Measurements from ENCODE around the gene EML6. TPM values are rescaled to one million over a fixed set of nuclear protein-coding genes. Genes with fewer than 3 reads are reported as not detected.

EML6 gene
- total and polyA plus RNA-seq, 12 donors, result 0.07 to 1.5 (median 0.31) TPM

GRCh38 chr2:55006306-55006705, 282.8 kb downstream of the EML6 start:
- H3K9me3 ChIP-seq, result no peaks in the 10 kb centered on the region
- H3K27me3 ChIP-seq, result no peaks in the 10 kb centered on the region
- H3K4me3 ChIP-seq, result no peak overlapping the region
- ATAC-seq, result no peak
- TF ChIP-seq CTCF (IDR thresholded peaks at IDR 0.05), result no peak
- WGBS, 2 donors, result 66 to 72% methylated on average over 3 of the region's 3 CpGs
- no peak for DNase-seq
- intact Hi-C loops (cut with DNase I), result loop anchor here in 1 of 10 donors (10.0 kb wide), 1 partner anchor 282 kb away; the partner anchor contains the start of gene EML6
- no peak overlapping the region for H3K27ac ChIP-seq
- H3K36me3 ChIP-seq, result no peaks in the 10 kb centered on the region
- peaks cover 0 to 64% (median 47%) of the 10 kb centered on the region in 9 donors for H3K4me1 ChIP-seq

- ATAC-seq (peak in 1 of 8 donors; percentile 4), DNase-seq (no peak)
- 36 to 51% methylated on average over 7 of the region's 7 CpGs for WGBS, 2 donors
- Histone ChIP-seq H3K4me1 (peaks cover 0 to 82% (median 72%) of the 10 kb centered on the region in 9 donors), H3K27ac (peak overlapping the region in 5 of 10 donors; percentile 11 to 71 (median 29)), H3K9me3 (no peaks in the 10 kb centered on the region), H3K36me3 (no peaks in the 10 kb centered on the region), H3K4me3 (peak overlapping the region in 8 of 10 donors; percentile 8 to 46 (median 41)), H3K27me3 (no peaks in the 10 kb centered on the region)
- no peak for TF ChIP-seq CTCF (IDR thresholded peaks at IDR 0.05)
- intact Hi-C loops (cut with DNase I), result loop anchor here in 6 of 10 donors (5.0 to 10.0 kb wide), 7 partner anchors 38 to 285 kb away; partner anchors contain the start of gene EML6 (in 1 of the 6)
These were observed 286.0 kb downstream of the EML6 start for GRCh38 chr2:55009277-55010060.

- Histone ChIP-seq H3K9me3 (no peaks in the 10 kb centered on the region), H3K4me1 (peaks cover 0 to 88% (median 79%) of the 10 kb centered on the region in 9 donors), H3K27ac (peak overlapping the region in 5 of 10 donors; percentile 11 to 71 (median 29)), H3K27me3 (no peaks in the 10 kb centered on the region), H3K4me3 (peak overlapping the region in 8 of 10 donors; percentile 8 to 46 (median 41)), H3K36me3 (no peaks in the 10 kb centered on the region)
- ATAC-seq (peak in 7 of 8 donors; percentile 80 to 92 (median 88)), DNase-seq (peak in 1 of 2 donors; percentile 43)
- intact Hi-C loops (cut with DNase I), result loop anchor here in 6 of 10 donors (5.0 to 10.0 kb wide), 6 partner anchors 37 to 212 kb away; no protein-coding TSS in a partner anchor
- TF ChIP-seq CTCF (IDR thresholded peaks at IDR 0.05), result no peak
- WGBS, 2 donors, result 33 to 48% methylated on average over 5 of the region's 5 CpGs
These were observed 286.7 kb downstream of the EML6 start for GRCh38 chr2:55010149-55010591.

GRCh38 chr2:55010915-55011314, 287.5 kb downstream of the EML6 start:
- intact Hi-C loops (cut with DNase I), result loop anchor here in 6 of 10 donors (5.0 to 10.0 kb wide), 6 partner anchors 36 to 211 kb away; no protein-coding TSS in a partner anchor
- no peak for TF ChIP-seq CTCF (IDR thresholded peaks at IDR 0.05)
- no peaks in the 10 kb centered on the region for H3K27me3 ChIP-seq
- H3K27ac ChIP-seq, result peak overlapping the region in 2 of 10 donors; percentile 11 to 71
- 63 to 94% methylated on average over 2 of the region's 2 CpGs for WGBS, 2 donors
- no peak for DNase-seq
- peaks cover 0 to 96% (median 84%) of the 10 kb centered on the region in 9 donors for H3K4me1 ChIP-seq
- no peak overlapping the region for H3K4me3 ChIP-seq
- no peaks in the 10 kb centered on the region for H3K9me3 ChIP-seq
- no peaks in the 10 kb centered on the region for H3K36me3 ChIP-seq
- ATAC-seq, result peak in 2 of 8 donors; percentile 36 to 62

Measured in heart right ventricle (tissue), 16 donors.